ENCODE results near the gene RPS5.

The RPS5 gene

GRCh38 chr19:58394821-58395219, 7.8 kb downstream of the RPS5 start:
- no peak; the same call in 1 of the 2 replicates for TF ChIP-seq POLR2AphosphoS5 (IDR thresholded peaks at IDR 0.05; ENCODE audit: low read depth, low read length)
- TF ChIP-seq POLR2A (IDR thresholded peaks at IDR 0.05; ENCODE audit: low read depth, low read length) = no peak
- TF ChIP-seq TAF1 (IDR thresholded peaks at IDR 0.05; ENCODE audit: borderline replicate concordance, low read depth, low read length) = no peak
- no peak for FAIRE-seq
- DNase-seq (ENCODE audit: insufficient read length) = no peak

GRCh38 chr19:58395220-58395978, 8.3 kb downstream of the RPS5 start, which contains the start of gene RNF225:
Gene RNF225, plus strand, starts transcription at chr19:58395656. Its CDS starts 434 bp downstream, at chr19:58396090.
- FAIRE-seq = no peak
- TF ChIP-seq POLR2AphosphoS5 (IDR thresholded peaks at IDR 0.05; ENCODE audit: low read depth, low read length) = peak; percentile 82
- TF ChIP-seq TAF1 (IDR thresholded peaks at IDR 0.05; ENCODE audit: borderline replicate concordance, low read depth, low read length) = no peak
- TF ChIP-seq POLR2A (IDR thresholded peaks at IDR 0.05; ENCODE audit: low read depth, low read length) = peak; percentile 77
- no peak for DNase-seq (ENCODE audit: insufficient read length)

DNA sequence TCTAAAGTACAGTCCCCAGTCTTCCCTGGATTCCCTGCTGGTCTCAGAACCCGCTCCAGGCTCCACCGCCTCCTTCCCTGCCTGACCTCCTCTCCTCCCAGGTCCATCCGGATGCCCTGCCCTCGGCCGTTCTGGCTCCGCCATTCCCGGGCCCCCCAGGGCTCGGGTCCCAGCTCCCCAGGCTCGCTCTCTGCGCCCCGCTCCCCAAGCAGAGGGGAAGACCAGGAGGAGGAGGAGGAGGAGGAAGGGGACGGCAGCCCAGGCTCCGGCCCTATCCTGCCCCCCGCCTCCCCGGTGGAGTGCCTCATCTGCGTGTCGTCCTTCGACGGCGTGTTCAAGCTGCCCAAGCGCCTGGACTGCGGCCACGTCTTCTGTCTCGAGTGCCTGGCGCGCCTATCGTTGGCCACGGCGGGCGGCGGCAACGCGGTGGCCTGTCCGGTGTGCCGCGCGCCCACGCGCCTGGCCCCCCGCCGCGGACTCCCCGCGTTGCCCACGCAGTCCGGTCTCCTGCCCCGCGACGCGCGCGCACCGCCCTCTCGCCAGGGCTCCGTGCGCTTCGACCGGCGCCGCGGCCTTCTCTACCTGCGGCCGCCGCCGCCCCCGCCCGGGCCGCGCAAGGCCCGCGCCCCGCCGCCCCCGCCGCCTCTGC, 9.0 kb downstream of the RPS5 start:
- no peak for FAIRE-seq
- no peak for TF ChIP-seq TAF1 (IDR thresholded peaks at IDR 0.05; ENCODE audit: borderline replicate concordance, low read depth, low read length)
- no peak for TF ChIP-seq POLR2A (IDR thresholded peaks at IDR 0.05; ENCODE audit: low read depth, low read length)
- no peak; the same call in 1 of the 2 replicates for TF ChIP-seq POLR2AphosphoS5 (IDR thresholded peaks at IDR 0.05; ENCODE audit: low read depth, low read length)
- no peak for DNase-seq (ENCODE audit: insufficient read length)

- DNase-seq (ENCODE audit: insufficient read length) = no peak
- no peak for TF ChIP-seq TAF1 (IDR thresholded peaks at IDR 0.05; ENCODE audit: borderline replicate concordance, low read depth, low read length)
- FAIRE-seq = no peak
Observed at GRCh38 chr19:58396691-58397532, 9.8 kb downstream of the RPS5 start.

- FAIRE-seq (no peak), DNase-seq (ENCODE audit: insufficient read length) (no peak)
- TF ChIP-seq POLR2AphosphoS5 (IDR thresholded peaks at IDR 0.05; ENCODE audit: low read depth, low read length) = no peak
- no peak for TF ChIP-seq POLR2A (IDR thresholded peaks at IDR 0.05; ENCODE audit: low read depth, low read length)
- TF ChIP-seq TAF1 (IDR thresholded peaks at IDR 0.05; ENCODE audit: borderline replicate concordance, low read depth, low read length) = no peak
Observed at GRCh38 chr19:58397533-58398037, 10.5 kb downstream of the RPS5 start.

DNA sequence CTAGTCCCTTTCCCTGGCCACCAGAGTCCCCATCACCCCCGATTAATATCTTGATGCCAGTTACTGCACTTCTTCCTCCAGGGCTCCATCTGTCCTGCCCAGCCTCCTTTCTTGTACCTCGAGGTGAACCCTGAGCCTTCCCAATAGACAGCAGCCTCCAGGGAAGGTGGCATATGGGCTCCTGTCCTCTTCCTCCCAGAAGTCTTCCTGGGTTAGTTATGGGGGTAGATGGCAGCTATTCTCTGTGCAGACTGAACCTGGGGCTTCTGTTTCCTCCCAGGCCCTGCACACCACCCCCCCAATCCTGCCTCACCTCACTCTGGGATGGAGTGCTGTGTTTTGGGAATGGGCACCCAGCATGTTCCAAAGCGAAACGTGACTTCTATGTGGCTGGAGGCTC, 11.0 kb downstream of the RPS5 start:
- DNase-seq (ENCODE audit: insufficient read length) = no peak
- no peak for TF ChIP-seq TAF1 (IDR thresholded peaks at IDR 0.05; ENCODE audit: borderline replicate concordance, low read depth, low read length)
- no peak for TF ChIP-seq POLR2A (IDR thresholded peaks at IDR 0.05; ENCODE audit: low read depth, low read length)
- no peak for TF ChIP-seq POLR2AphosphoS5 (IDR thresholded peaks at IDR 0.05; ENCODE audit: low read depth, low read length)
- FAIRE-seq = no peak

DNA sequence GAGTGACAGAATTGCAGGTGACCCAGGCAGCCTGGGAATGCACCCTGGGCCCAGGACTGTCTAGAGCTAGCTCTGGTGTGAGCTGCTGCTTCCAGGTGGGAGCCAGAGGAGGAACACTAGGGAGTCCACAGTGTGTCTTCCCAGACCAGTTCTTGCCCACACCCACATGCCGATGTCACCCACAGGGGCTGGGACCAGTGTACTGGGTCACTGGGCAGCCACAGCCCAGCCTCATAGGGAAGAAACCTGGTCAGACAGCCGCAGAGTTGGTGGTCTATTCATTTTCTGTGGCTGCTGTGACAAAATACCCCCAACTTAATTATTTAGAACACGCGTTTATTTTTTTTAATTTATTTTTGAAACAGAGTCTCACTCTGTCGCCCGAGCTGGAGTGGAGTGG, 11.5 kb downstream of the RPS5 start:
- TF ChIP-seq TAF1 (IDR thresholded peaks at IDR 0.05; ENCODE audit: borderline replicate concordance, low read depth, low read length) = no peak
- no peak for TF ChIP-seq POLR2AphosphoS5 (IDR thresholded peaks at IDR 0.05; ENCODE audit: low read depth, low read length)
- TF ChIP-seq POLR2A (IDR thresholded peaks at IDR 0.05; ENCODE audit: low read depth, low read length) = no peak
- FAIRE-seq (no peak), DNase-seq (ENCODE audit: insufficient read length) (no peak)

- DNase-seq (ENCODE audit: insufficient read length) (no peak), FAIRE-seq (no peak)
- TF ChIP-seq POLR2A (IDR thresholded peaks at IDR 0.05; ENCODE audit: low read depth, low read length) = no peak
Observed at GRCh38 chr19:58399903-58400302, 12.8 kb downstream of the RPS5 start.

GRCh38 chr19:58400316-58400915, 13.3 kb downstream of the RPS5 start:
- FAIRE-seq (no peak), DNase-seq (ENCODE audit: insufficient read length) (no peak)
- TF ChIP-seq POLR2AphosphoS5 (IDR thresholded peaks at IDR 0.05; ENCODE audit: low read depth, low read length) = no peak
- no peak for TF ChIP-seq POLR2A (IDR thresholded peaks at IDR 0.05; ENCODE audit: low read depth, low read length)
- TF ChIP-seq TAF1 (IDR thresholded peaks at IDR 0.05; ENCODE audit: borderline replicate concordance, low read depth, low read length) = no peak

DNA sequence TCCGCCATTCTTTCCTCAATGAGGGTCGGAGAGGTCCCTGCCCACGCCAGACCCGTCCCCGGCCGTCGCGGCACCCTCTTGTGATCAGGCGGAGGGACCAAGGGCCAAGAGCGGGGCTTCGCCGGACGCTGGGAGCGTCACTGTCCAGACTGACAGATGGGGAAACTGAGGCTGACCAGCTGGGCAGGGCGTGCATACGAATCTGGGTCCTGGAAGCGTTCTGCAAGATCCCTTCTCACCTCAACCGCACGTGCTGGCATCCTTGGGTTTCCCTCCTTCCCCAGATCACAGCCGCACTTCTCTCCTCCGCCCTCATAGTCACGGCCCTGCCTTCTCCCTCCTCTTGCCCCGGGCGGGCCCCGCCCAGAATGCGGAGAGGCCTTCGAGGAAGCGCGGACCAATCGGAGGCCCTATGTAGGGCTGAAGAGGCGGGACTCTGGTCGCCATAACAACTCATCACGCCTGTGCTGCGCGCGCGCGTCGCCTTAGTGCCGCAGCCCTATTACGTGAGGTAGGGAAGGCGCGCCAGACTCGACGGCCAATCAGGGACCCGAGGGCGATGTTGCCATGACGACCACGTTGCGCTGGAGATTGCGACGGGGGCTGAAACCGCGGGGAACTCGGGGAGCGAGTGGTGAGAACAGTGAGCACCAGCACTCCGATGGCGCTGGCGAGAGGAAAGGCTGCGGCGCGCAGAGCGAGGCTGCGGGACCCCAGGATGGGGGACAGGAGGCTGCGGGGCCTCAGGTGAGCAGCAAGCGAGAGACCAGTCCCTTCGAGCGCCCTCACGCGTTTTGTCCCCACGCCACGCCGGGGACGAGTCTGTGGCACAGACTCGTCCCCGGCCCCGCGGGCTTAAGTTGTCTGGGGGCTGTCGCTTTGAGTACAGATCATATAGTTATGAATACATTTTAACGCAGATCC, 14.1 kb downstream of the RPS5 start:
- peak; percentile 99 for FAIRE-seq
- DNase-seq (ENCODE audit: insufficient read length) = peak; percentile 100
- TF ChIP-seq TAF1 (IDR thresholded peaks at IDR 0.05; ENCODE audit: borderline replicate concordance, low read depth, low read length) (peak; percentile 67), POLR2A (IDR thresholded peaks at IDR 0.05; ENCODE audit: low read depth, low read length) (peak; percentile 83; the same call in 1 of the 2 replicates), POLR2AphosphoS5 (IDR thresholded peaks at IDR 0.05; ENCODE audit: low read depth, low read length) (peak; percentile 76)

All from GM12892 (cell line).